Aorta (tissue), 5 donors: ENCODE results near the gene AMPD2. TPM values are rescaled to one million over a fixed set of nuclear protein-coding genes. Genes with fewer than 3 reads are reported as not detected.
A peak's percentile ranks its signal among the peaks of the same experiment; 100 is the strongest.

Experiments used
- ATAC-seq: fragments of 200-7000 bp; cut with Tn5 transposase; one replicate; pipeline ENCODE4 v1.9.1; 2022; ENCODE audit warnings: moderate library complexity; ENCODE audit not compliant: low FRiP score
- DNase-seq, 2 donors: peaks; one replicate each; pipeline ENCODE4 v3.0.0-alpha.2; 2020
- H3K27ac ChIP-seq, 2 donors: one replicate each; pipeline ENCODE4 v1.5.1; 2013; ENCODE audit warnings: low read length in 2 of 2, mild to moderate bottlenecking in 2 of 2, moderate library complexity in 2 of 2, control low read depth in 1 of 2, inconsistent platforms in 1 of 2, low read depth in 1 of 2
- H3K27me3 ChIP-seq, 2 donors: one replicate each; pipeline ENCODE4 v1.6.1; 2013; ENCODE audit warnings: control low read depth in 1 of 2, low read length in 1 of 2, mild to moderate bottlenecking in 1 of 2, moderate library complexity in 1 of 2; ENCODE audit not compliant: insufficient read depth in 2 of 2, control insufficient read depth in 1 of 2
- H3K36me3 ChIP-seq, 2 donors: one replicate each; pipeline ENCODE4 v1.6.1; 2013; ENCODE audit warnings: control low read depth in 1 of 2, low read length in 1 of 2, mild to moderate bottlenecking in 1 of 2; ENCODE audit not compliant: insufficient read depth in 2 of 2, control insufficient read depth in 1 of 2
- H3K4me1 ChIP-seq, 2 donors: one replicate each; pipeline ENCODE4 v1.6.1; 2013; ENCODE audit warnings: low read length in 2 of 2, control low read depth in 1 of 2, mild to moderate bottlenecking in 1 of 2, moderate library complexity in 1 of 2; ENCODE audit not compliant: insufficient read depth in 2 of 2, control insufficient read depth in 1 of 2
- H3K4me3 ChIP-seq, 2 donors: one replicate each; pipeline ENCODE4 v1.5.1; 2013; ENCODE audit warnings: low read length in 2 of 2, control low read depth in 1 of 2, mild to moderate bottlenecking in 1 of 2
- H3K9me3 ChIP-seq: one replicate; pipeline ENCODE4 v1.6.1; 2013; ENCODE audit warnings: mild to moderate bottlenecking, low read length; ENCODE audit not compliant: control insufficient read depth
- WGBS, 2 donors: extraction: QIAGEN DNeasy Blood & Tissue Kit; methylation state at CpG; one replicate each; pipeline ENCODE4 v1.1.7; 2013; 5-methylcytosine and 5-hydroxymethylcytosine counted together
- intact Hi-C, 2 donors: fragments of 100-400 bp; cut with DNase I; formaldehyde crosslinking; loops; one replicate each; pipeline versions ENCODE4 v1.14.2 to v1.15.0; 2022
- polyA plus RNA-seq, 2 donors: library from polyadenylated mRNA; stranded (reverse); fragments of 200-250 nt; gene quantifications; one replicate each; pipeline ENCODE4 v1.2.3, GENCODE V29; 2013
- total RNA-seq, 2 donors: library from RNA; stranded (reverse); fragmentation: NEBNext Ultra II Directional; extraction: Animal tissue kit (Norgen Biotek cat#: 25700); gene quantifications; one replicate each; pipeline ENCODE4 v1.2.1, GENCODE V29; 2021
- donor health status: healthy with polysubstance abuse.
- donor health status: Bipolar disorder and iron deficiency.
- donor health status: DM: no; HTN: no; CAD: no.
- donor health status: DM: no; HTN: no; CAD: no.
- donor health status: DM: yes; HTN: yes; CAD: no.

AMPD2 gene
- total and polyA plus RNA-seq, 4 donors, result 19.8 to 85.9 (median 68.4) TPM

GRCh38 chr1:109649491-109649914 is 29.9 kb downstream of the AMPD2 start:
- Histone ChIP-seq H3K27me3 (no peaks in the 10 kb centered on the region), H3K9me3 (no peaks in the 10 kb centered on the region), H3K4me1 (peaks cover 0 to 5% of the 10 kb centered on the region in 2 donors), H3K27ac (no peak overlapping the region), H3K36me3 (no peaks in the 10 kb centered on the region), H3K4me3 (no peak overlapping the region)
- ATAC-seq, result no peak
- no peak for DNase-seq
- intact Hi-C loops, result no loop called here
- WGBS, 2 donors, result 59 to 81% methylated on average over 4 of the region's 4 CpGs

GRCh38 chr1:109650609-109651008 is 31.0 kb downstream of the AMPD2 start:
- no peaks in the 10 kb centered on the region for H3K9me3 ChIP-seq
- H3K4me1 ChIP-seq, result peaks cover 0 to 5% of the 10 kb centered on the region in 2 donors
- H3K4me3 ChIP-seq, result no peak overlapping the region
- WGBS, 2 donors, result 4 to 9% methylated on average over 3 of the region's 3 CpGs
- DNase-seq (no peak), ATAC-seq (no peak)
- no peaks in the 10 kb centered on the region for H3K27me3 ChIP-seq
- no peaks in the 10 kb centered on the region for H3K36me3 ChIP-seq
- H3K27ac ChIP-seq, result no peak overlapping the region
- intact Hi-C loops, result no loop called here

- no peak for ATAC-seq
- H3K4me3 ChIP-seq, result no peak overlapping the region
- no peaks in the 10 kb centered on the region for H3K27me3 ChIP-seq
- peaks cover 0 to 5% of the 10 kb centered on the region in 2 donors for H3K4me1 ChIP-seq
- H3K36me3 ChIP-seq, result no peaks in the 10 kb centered on the region
- intact Hi-C loops, result no loop called here
- DNase-seq, result no peak
- 92 to 98% methylated on average over 2 of the region's 2 CpGs for WGBS, 2 donors
- no peak overlapping the region for H3K27ac ChIP-seq
- no peaks in the 10 kb centered on the region for H3K9me3 ChIP-seq
These were observed 32.8 kb downstream of the AMPD2 start for GRCh38 chr1:109652402-109652801.

- Histone ChIP-seq H3K4me3 (no peak overlapping the region), H3K4me1 (peaks cover 0 to 5% of the 10 kb centered on the region in 2 donors), H3K27ac (no peak overlapping the region), H3K27me3 (no peaks in the 10 kb centered on the region), H3K9me3 (no peaks in the 10 kb centered on the region), H3K36me3 (no peaks in the 10 kb centered on the region)
- WGBS, 2 donors, result 80 to 81% methylated on average over 2 of the region's 2 CpGs
- ATAC-seq (no peak), DNase-seq (no peak)
- intact Hi-C loops, result no loop called here
These were observed 33.7 kb downstream of the AMPD2 start for GRCh38 chr1:109653306-109653705.

GRCh38 chr1:109654519-109654918 is 34.9 kb downstream of the AMPD2 start:
- DNase-seq, result no peak
- Histone ChIP-seq H3K4me1 (peaks cover 0 to 5% of the 10 kb centered on the region in 2 donors), H3K27ac (peak overlapping the region in 1 of 2 donors; percentile 6), H3K9me3 (no peaks in the 10 kb centered on the region), H3K27me3 (no peaks in the 10 kb centered on the region), H3K4me3 (no peak overlapping the region), H3K36me3 (no peaks in the 10 kb centered on the region)
- intact Hi-C loops, result no loop called here
- no peak for ATAC-seq
- WGBS, 2 donors, result 90% methylated on average over 12 of the region's 12 CpGs

- WGBS, 2 donors, result 2 to 3% methylated on average over 46 to 54 of the region's 54 CpGs
- Histone ChIP-seq H3K27me3 (no peaks in the 10 kb centered on the region), H3K9me3 (no peaks in the 10 kb centered on the region), H3K4me3 (peak within 1 kb of the TSS; percentile 46 to 67), H3K4me1 (no peaks in the 10 kb centered on the region), H3K27ac (peak within 1 kb of the TSS; percentile 43 to 85), H3K36me3 (no peaks in the 10 kb centered on the region)
- intact Hi-C loops, result loop anchor here in 1 of 2 donors (1.0 kb wide), 1 partner anchor 11 kb away; no protein-coding TSS in a partner anchor
- ATAC-seq, result peak; percentile 94
- peak; percentile 93 to 96 for DNase-seq
These were observed 36.2 kb downstream of the AMPD2 start, which contains the start of gene GSTM4 for GRCh38 chr1:109655615-109656519. Gene GSTM4, plus strand, starts transcription at chr1:109656099. Its CDS starts 291 bp downstream, at chr1:109656390.

- no peak overlapping the region for H3K4me3 ChIP-seq
- DNase-seq, result peak in 1 of 2 donors; percentile 64
- intact Hi-C loops, result no loop called here
- no peaks in the 10 kb centered on the region for H3K36me3 ChIP-seq
- H3K9me3 ChIP-seq, result no peaks in the 10 kb centered on the region
- no peaks in the 10 kb centered on the region for H3K4me1 ChIP-seq
- no peak overlapping the region for H3K27ac ChIP-seq
- WGBS, 2 donors, result 91 to 94% methylated on average over 4 of the region's 4 CpGs
- no peak for ATAC-seq
- no peaks in the 10 kb centered on the region for H3K27me3 ChIP-seq
These were observed 37.8 kb downstream of the AMPD2 start for GRCh38 chr1:109657395-109657794.

GRCh38 chr1:109657970-109658369 is 38.3 kb downstream of the AMPD2 start:
- Histone ChIP-seq H3K36me3 (no peaks in the 10 kb centered on the region), H3K9me3 (no peaks in the 10 kb centered on the region), H3K27ac (no peak overlapping the region), H3K27me3 (no peaks in the 10 kb centered on the region), H3K4me3 (no peak overlapping the region), H3K4me1 (no peaks in the 10 kb centered on the region)
- intact Hi-C loops, result no loop called here
- ATAC-seq (no peak), DNase-seq (no peak)
- 76% methylated on average over 7 of the region's 7 CpGs for WGBS, 2 donors
